ENCODE measurements around the gene WBP1L.

WBP1L gene

DNA sequence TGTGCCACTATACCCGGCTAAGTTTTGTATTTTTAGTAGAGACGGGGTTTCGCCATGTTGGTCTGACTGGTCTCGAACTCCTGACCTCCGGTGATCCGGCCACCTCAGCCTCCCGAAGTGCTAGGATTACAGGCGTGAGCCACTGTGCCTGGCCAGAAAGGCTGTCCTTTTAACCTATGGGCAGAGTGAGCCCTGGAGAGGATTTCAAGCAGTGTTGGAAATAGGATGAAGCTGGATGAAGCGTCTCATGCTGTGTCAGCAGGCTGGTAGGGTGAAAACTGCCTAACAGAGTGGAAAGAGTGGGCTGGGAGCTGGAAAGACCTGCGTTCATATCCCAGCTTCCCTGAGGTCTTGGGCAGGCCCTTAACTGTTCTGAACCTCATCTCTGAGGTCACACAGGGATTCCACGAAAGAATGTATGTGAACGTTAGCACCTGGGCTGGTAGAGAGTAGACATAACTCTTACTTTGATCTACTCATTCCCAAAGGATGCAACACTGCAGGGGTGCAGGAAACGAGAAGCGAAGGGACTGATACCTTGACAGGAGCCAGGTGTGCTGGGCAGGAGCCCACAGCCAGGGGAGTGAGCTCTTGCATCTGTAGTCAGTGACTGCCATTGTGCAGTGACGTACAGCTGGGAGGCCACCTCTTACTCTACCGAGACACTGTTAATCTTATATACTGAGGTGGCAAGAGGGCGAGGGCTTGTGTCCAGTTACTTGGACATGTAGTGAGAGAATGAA, 34.1 kb downstream of the WBP1L start:
- Histone ChIP-seq H3F3A (ENCODE audit: control insufficient read depth, insufficient read depth) (no peaks in the 10 kb centered on the region), H3K4me3 (ENCODE audit: low read length) (no peak overlapping the region), H3K27ac (ENCODE audit: low read depth, low read length) (no peak overlapping the region), H3K27me3 (ENCODE audit: control insufficient read depth, low read length) (no peaks in the 10 kb centered on the region), H3K36me3 (ENCODE audit: control insufficient read depth, low read length) (no peaks in the 10 kb centered on the region), H3K4me1 (ENCODE audit: control insufficient read depth, low read length) (no peaks in the 10 kb centered on the region), H3K9me2 (replicated peaks; ENCODE audit: control insufficient read depth, low read length) (no peaks in the 10 kb centered on the region), H3K79me2 (ENCODE audit: control insufficient read depth, low read length) (peaks cover 11% of the 10 kb centered on the region; the same call in 1 of the 2 replicates), H3K9me3 (ENCODE audit: control insufficient read depth, insufficient read depth, low read length) (no peaks in the 10 kb centered on the region), H3K4me2 (ENCODE audit: low read length) (no peak overlapping the region), H4K20me1 (ENCODE audit: control insufficient read depth, insufficient read depth, low read depth, low read length) (no peaks in the 10 kb centered on the region)
- no peak for TF ChIP-seq EZH2phosphoT487 (IDR thresholded peaks at IDR 0.05; ENCODE audit: borderline replicate concordance, low read length)
- TF ChIP-seq, protein P1, sequence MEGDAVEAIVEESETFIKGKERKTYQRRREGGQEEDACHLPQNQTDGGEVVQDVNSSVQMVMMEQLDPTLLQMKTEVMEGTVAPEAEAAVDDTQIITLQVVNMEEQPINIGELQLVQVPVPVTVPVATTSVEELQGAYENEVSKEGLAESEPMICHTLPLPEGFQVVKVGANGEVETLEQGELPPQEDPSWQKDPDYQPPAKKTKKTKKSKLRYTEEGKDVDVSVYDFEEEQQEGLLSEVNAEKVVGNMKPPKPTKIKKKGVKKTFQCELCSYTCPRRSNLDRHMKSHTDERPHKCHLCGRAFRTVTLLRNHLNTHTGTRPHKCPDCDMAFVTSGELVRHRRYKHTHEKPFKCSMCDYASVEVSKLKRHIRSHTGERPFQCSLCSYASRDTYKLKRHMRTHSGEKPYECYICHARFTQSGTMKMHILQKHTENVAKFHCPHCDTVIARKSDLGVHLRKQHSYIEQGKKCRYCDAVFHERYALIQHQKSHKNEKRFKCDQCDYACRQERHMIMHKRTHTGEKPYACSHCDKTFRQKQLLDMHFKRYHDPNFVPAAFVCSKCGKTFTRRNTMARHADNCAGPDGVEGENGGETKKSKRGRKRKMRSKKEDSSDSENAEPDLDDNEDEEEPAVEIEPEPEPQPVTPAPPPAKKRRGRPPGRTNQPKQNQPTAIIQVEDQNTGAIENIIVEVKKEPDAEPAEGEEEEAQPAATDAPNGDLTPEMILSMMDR (IDR thresholded peaks at IDR 0.05; ENCODE audit: low read depth, low read length, poor library complexity, severe bottlenecking) = no peak

- TF ChIP-seq EZH2phosphoT487 (IDR thresholded peaks at IDR 0.05; ENCODE audit: borderline replicate concordance, low read length) = no peak
- TF ChIP-seq, protein P1 (IDR thresholded peaks at IDR 0.05; ENCODE audit: low read depth, low read length, poor library complexity, severe bottlenecking) = no peak
- H3K79me2 ChIP-seq (ENCODE audit: control insufficient read depth, low read length) = peaks cover 11% of the 10 kb centered on the region; the same call in 1 of the 2 replicates
Measured at GRCh38 chr10:102778781-102779180, 35.0 kb downstream of the WBP1L start.

DNA sequence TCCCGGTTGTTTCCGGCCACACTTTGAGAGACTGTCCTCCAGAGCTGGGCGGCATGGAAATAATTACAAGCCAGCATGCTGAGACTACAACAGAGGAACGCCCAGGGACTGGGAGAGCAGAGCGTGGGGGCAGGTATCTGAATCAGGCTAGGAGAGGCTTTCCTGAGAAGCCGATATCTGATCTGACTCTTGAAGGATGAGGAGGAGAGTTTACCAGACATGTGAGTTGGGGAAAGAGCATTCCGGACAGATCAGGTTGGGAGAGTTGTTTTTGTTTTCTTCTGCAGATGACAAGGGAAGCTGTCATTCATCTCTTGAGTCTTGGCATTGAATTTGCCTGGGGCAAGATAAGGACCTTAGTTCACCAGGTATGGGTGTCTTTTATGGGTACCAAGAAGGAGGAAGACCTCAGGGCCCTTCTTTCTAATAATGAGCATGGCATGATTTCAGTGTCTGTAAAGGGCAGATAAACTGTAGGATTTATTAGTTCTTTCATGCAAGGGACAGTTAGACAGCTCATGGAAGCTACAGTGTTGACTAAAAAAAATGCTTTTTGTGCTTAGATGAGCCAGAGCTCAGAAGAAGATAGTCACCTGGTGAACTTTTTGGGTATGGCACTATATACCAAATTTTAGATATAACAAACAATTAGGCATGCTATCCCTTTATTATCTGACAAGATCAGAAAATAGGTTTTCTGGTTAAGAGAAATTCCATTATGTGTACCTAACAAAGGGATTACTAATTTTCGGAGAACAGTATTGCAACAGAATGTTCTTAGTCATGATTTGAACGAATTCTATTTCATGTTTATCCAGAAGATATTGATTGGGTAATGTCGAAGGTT, 36.2 kb downstream of the WBP1L start:
- H3K4me1 ChIP-seq (ENCODE audit: control insufficient read depth, low read length) = no peaks in the 10 kb centered on the region

More at GRCh38 chr10:102778781-102779180, 35.0 kb downstream of the WBP1L start:
- Histone ChIP-seq H3K4me1 (ENCODE audit: control insufficient read depth, low read length) (no peaks in the 10 kb centered on the region), H3K27ac (ENCODE audit: low read depth, low read length) (no peak overlapping the region), H3K4me2 (ENCODE audit: low read length) (no peak overlapping the region), H3K9me2 (replicated peaks; ENCODE audit: control insufficient read depth, low read length) (no peaks in the 10 kb centered on the region), H3K9me3 (ENCODE audit: control insufficient read depth, insufficient read depth, low read length) (no peaks in the 10 kb centered on the region), H3K4me3 (ENCODE audit: low read length) (no peak overlapping the region), H3F3A (ENCODE audit: control insufficient read depth, insufficient read depth) (no peaks in the 10 kb centered on the region), H3K27me3 (ENCODE audit: control insufficient read depth, low read length) (no peaks in the 10 kb centered on the region), H4K20me1 (ENCODE audit: control insufficient read depth, insufficient read depth, low read depth, low read length) (no peaks in the 10 kb centered on the region), H3K36me3 (ENCODE audit: control insufficient read depth, low read length) (no peaks in the 10 kb centered on the region)

More for the DNA sequence above, 36.2 kb downstream of the WBP1L start:
- Histone ChIP-seq H3K27ac (ENCODE audit: low read depth, low read length) (no peak overlapping the region), H3K36me3 (ENCODE audit: control insufficient read depth, low read length) (no peaks in the 10 kb centered on the region), H3K9me3 (ENCODE audit: control insufficient read depth, insufficient read depth, low read length) (no peaks in the 10 kb centered on the region), H3K4me3 (ENCODE audit: low read length) (no peak overlapping the region), H3F3A (ENCODE audit: control insufficient read depth, insufficient read depth) (no peaks in the 10 kb centered on the region), H3K27me3 (ENCODE audit: control insufficient read depth, low read length) (no peaks in the 10 kb centered on the region), H3K79me2 (ENCODE audit: control insufficient read depth, low read length) (peaks cover 11% of the 10 kb centered on the region; the same call in 1 of the 2 replicates), H3K4me2 (ENCODE audit: low read length) (no peak overlapping the region), H3K9me2 (replicated peaks; ENCODE audit: control insufficient read depth, low read length) (no peaks in the 10 kb centered on the region), H4K20me1 (ENCODE audit: control insufficient read depth, insufficient read depth, low read depth, low read length) (no peaks in the 10 kb centered on the region)
- TF ChIP-seq, protein P1 (IDR thresholded peaks at IDR 0.05; ENCODE audit: low read depth, low read length, poor library complexity, severe bottlenecking) = no peak
- no peak for TF ChIP-seq EZH2phosphoT487 (IDR thresholded peaks at IDR 0.05; ENCODE audit: borderline replicate concordance, low read length)

All from DOHH2 (cell line).